GM23338 (cell line): ENCODE measurements around the gene MIAT. TPM values are rescaled to one million over a fixed set of nuclear protein-coding genes. Genes with fewer than 3 reads are reported as not detected.

Experiments
- ATAC-seq: fragments of 200-7000 bp; cut with Tn5 transposase; 3 replicates; pipeline ENCODE4 v1.9.1; 2020
- DNase-seq: peaks from one replicate; pipeline ENCODE4 v3.0.0-alpha.2; 2015; ENCODE audit warnings: low spot score
- H2AFZ ChIP-seq: fragments of 200-600 bp; sonication (generic); 2 replicates; pipeline ENCODE4 v1.8.0; 2016; ENCODE audit warnings: antibody characterized with exemption, mild to moderate bottlenecking, moderate library complexity
- H3F3A ChIP-seq: fragments of 200-600 bp; sonication (generic); replicated peaks from 2 replicates; pipeline ENCODE4 v1.8.0; 2017; ENCODE audit warnings: antibody characterized with exemption, mixed run types, low read depth
- H3K27ac ChIP-seq: fragments of 200-600 bp; sonication (generic); 2 replicates; pipeline ENCODE4 v1.6.1; 2016; ENCODE audit warnings: low read depth
- H3K27me3 ChIP-seq: fragments of 200-600 bp; sonication (generic); 2 replicates; pipeline ENCODE4 v1.8.0; 2016; ENCODE audit warnings: mild to moderate bottlenecking, mixed run types, moderate library complexity; ENCODE audit not compliant: insufficient read depth
- H3K36me3 ChIP-seq: fragments of 200-600 bp; sonication (generic); 2 replicates; pipeline ENCODE4 v1.8.0; 2016; ENCODE audit warnings: mild to moderate bottlenecking; ENCODE audit not compliant: insufficient read depth
- H3K4me1 ChIP-seq: fragments of 200-600 bp; sonication (generic); 2 replicates; pipeline ENCODE4 v1.8.0; 2016; ENCODE audit warnings: mild to moderate bottlenecking, moderate library complexity; ENCODE audit not compliant: insufficient read depth
- H3K4me2 ChIP-seq: fragments of 200-600 bp; sonication (generic); 2 replicates; pipeline ENCODE4 v1.7.1; 2017; ENCODE audit warnings: mixed run types
- H3K4me3 ChIP-seq: fragments of 200-600 bp; sonication (generic); 2 replicates; pipeline ENCODE4 v1.6.1; 2016; ENCODE audit warnings: mixed run types
- H3K79me2 ChIP-seq: fragments of 200-600 bp; sonication (generic); replicated peaks from 2 replicates; pipeline ENCODE4 v1.8.0; 2017; ENCODE audit warnings: mild to moderate bottlenecking; ENCODE audit not compliant: insufficient read depth
- H3K9me2 ChIP-seq: fragments of 200-600 bp; sonication (generic); 2 replicates; pipeline ENCODE4 v1.8.0; 2017; ENCODE audit not compliant: insufficient read depth
- H4K20me1 ChIP-seq: fragments of 200-600 bp; sonication (generic); replicated peaks from 2 replicates; pipeline ENCODE4 v1.8.0; 2017; ENCODE audit warnings: mild to moderate bottlenecking; ENCODE audit not compliant: insufficient read depth
- H3K27ac Mint-ChIP-seq: 2 replicates; pipeline ENCODE4 v1.8.0; 2020; ENCODE audit warnings: inconsistent platforms, mild to moderate bottlenecking, moderate library complexity, mixed read lengths
- H3K27me3 Mint-ChIP-seq: 3 replicates; pipeline ENCODE4 v1.8.0; 2022; ENCODE audit warnings: low read depth, mild to moderate bottlenecking, moderate library complexity, mixed read lengths, inconsistent platforms; ENCODE audit not compliant: insufficient read depth, poor library complexity
- H3K36me3 Mint-ChIP-seq: 3 replicates; pipeline ENCODE4 v1.8.0; 2021; ENCODE audit warnings: low read depth, mild to moderate bottlenecking, inconsistent platforms, moderate library complexity, mixed read lengths
- H3K4me1 Mint-ChIP-seq: 3 replicates; pipeline ENCODE4 v1.8.0; 2020; ENCODE audit warnings: mild to moderate bottlenecking, inconsistent platforms, mixed read lengths
- H3K4me3 Mint-ChIP-seq: 3 replicates; pipeline ENCODE4 v1.8.0; 2021; ENCODE audit warnings: moderate library complexity, mild to moderate bottlenecking, inconsistent platforms, mixed read lengths
- H3K9me3 Mint-ChIP-seq: 3 replicates; pipeline ENCODE4 v1.8.0; 2020; ENCODE audit warnings: moderate library complexity, mild to moderate bottlenecking, inconsistent platforms, mixed read lengths
- EZH2 ChIP-seq: fragments of 200-600 bp; sonication (generic); IDR thresholded peaks from one replicate; pipeline ENCODE4 v1.8.0; 2017; ENCODE audit warnings: antibody characterized with exemption, mild to moderate bottlenecking, low read depth; ENCODE audit not compliant: unreplicated experiment
- JUNB ChIP-seq: IDR thresholded peaks from one replicate; pipeline ENCODE4 v1.6.1; 2016; ENCODE audit warnings: antibody characterized with exemption; ENCODE audit not compliant: unreplicated experiment
- NANOG ChIP-seq: IDR thresholded peaks from 2 replicates; pipeline ENCODE4 v1.6.1; 2016; ENCODE audit warnings: antibody characterized with exemption, borderline replicate concordance
- ZNF114 ChIP-seq: fragments of 250-450 bp; sonication (Bioruptor Pico); IDR thresholded peaks from 2 replicates; pipeline ENCODE4 v1.5.0; 2020; ENCODE audit warnings: mild to moderate bottlenecking, moderate library complexity
- ZNF331 ChIP-seq: fragments of 250-450 bp; sonication (Bioruptor Pico); IDR thresholded peaks from 2 replicates; pipeline ENCODE4 v1.5.0; 2020; ENCODE audit warnings: low read depth, mild to moderate bottlenecking, moderate library complexity
- polyA plus RNA-seq: library from polyadenylated mRNA; unstranded; fragments of >200 nt; fragmentation: Nextera tagmentation; extraction: Ambion mirVana; gene quantifications from 2 replicates; pipeline ENCODE4 v1.2.1, GENCODE V29; 2016
- total RNA-seq: library from RNA; depleted of rRNA; stranded (reverse); fragments of >200 nt; shearing (Covaris generic); gene quantifications from 2 replicates; pipeline ENCODE4 v1.2.3, GENCODE V29; 2014
- TF ChIP-seq, protein P1 (sequence below): fragments of 250-450 bp; sonication (Bioruptor Pico); IDR thresholded peaks from 2 replicates; pipeline ENCODE4 v1.5.0; 2020; ENCODE audit warnings: mild to moderate bottlenecking, moderate library complexity
- TF ChIP-seq, protein P2 (sequence below), 2 experiments: fragments of 200-600 bp in 1 of 2; sonication (generic) in 1 of 2; conservative IDR thresholded peaks; 2 replicates each; pipeline versions ENCODE4 v1.5.1 to v1.6.1; 2016 to 2017; ENCODE audit warnings: antibody characterized with exemption in 2 of 2, low read depth in 2 of 2, mild to moderate bottlenecking in 2 of 2, moderate library complexity in 1 of 2

The MIAT gene
- total and polyA plus RNA-seq, 2 experiments from 2014 or later, result 10.0 to 63.6 TPM

DNA sequence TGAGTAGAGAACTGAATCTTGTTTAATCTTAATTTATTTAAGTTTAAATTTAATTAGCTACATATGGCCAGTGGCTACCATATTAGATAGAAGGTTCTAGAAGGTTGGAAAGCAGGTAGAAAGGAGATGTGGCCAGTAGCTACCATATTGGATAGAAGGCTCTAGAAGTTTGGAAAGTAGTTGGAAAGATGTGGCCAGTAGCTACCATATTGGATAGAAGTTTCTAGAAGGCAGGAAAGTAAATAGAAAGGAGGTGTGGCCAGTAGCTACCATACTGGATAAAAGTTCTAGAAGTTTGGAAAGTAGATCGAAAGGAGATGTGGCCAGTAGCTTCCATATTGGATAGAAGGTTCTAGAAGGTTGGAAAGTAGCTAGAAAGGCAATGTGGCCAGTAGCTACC is 33.4 kb upstream of the MIAT start (continued):
- TF ChIP-seq, protein P1, sequence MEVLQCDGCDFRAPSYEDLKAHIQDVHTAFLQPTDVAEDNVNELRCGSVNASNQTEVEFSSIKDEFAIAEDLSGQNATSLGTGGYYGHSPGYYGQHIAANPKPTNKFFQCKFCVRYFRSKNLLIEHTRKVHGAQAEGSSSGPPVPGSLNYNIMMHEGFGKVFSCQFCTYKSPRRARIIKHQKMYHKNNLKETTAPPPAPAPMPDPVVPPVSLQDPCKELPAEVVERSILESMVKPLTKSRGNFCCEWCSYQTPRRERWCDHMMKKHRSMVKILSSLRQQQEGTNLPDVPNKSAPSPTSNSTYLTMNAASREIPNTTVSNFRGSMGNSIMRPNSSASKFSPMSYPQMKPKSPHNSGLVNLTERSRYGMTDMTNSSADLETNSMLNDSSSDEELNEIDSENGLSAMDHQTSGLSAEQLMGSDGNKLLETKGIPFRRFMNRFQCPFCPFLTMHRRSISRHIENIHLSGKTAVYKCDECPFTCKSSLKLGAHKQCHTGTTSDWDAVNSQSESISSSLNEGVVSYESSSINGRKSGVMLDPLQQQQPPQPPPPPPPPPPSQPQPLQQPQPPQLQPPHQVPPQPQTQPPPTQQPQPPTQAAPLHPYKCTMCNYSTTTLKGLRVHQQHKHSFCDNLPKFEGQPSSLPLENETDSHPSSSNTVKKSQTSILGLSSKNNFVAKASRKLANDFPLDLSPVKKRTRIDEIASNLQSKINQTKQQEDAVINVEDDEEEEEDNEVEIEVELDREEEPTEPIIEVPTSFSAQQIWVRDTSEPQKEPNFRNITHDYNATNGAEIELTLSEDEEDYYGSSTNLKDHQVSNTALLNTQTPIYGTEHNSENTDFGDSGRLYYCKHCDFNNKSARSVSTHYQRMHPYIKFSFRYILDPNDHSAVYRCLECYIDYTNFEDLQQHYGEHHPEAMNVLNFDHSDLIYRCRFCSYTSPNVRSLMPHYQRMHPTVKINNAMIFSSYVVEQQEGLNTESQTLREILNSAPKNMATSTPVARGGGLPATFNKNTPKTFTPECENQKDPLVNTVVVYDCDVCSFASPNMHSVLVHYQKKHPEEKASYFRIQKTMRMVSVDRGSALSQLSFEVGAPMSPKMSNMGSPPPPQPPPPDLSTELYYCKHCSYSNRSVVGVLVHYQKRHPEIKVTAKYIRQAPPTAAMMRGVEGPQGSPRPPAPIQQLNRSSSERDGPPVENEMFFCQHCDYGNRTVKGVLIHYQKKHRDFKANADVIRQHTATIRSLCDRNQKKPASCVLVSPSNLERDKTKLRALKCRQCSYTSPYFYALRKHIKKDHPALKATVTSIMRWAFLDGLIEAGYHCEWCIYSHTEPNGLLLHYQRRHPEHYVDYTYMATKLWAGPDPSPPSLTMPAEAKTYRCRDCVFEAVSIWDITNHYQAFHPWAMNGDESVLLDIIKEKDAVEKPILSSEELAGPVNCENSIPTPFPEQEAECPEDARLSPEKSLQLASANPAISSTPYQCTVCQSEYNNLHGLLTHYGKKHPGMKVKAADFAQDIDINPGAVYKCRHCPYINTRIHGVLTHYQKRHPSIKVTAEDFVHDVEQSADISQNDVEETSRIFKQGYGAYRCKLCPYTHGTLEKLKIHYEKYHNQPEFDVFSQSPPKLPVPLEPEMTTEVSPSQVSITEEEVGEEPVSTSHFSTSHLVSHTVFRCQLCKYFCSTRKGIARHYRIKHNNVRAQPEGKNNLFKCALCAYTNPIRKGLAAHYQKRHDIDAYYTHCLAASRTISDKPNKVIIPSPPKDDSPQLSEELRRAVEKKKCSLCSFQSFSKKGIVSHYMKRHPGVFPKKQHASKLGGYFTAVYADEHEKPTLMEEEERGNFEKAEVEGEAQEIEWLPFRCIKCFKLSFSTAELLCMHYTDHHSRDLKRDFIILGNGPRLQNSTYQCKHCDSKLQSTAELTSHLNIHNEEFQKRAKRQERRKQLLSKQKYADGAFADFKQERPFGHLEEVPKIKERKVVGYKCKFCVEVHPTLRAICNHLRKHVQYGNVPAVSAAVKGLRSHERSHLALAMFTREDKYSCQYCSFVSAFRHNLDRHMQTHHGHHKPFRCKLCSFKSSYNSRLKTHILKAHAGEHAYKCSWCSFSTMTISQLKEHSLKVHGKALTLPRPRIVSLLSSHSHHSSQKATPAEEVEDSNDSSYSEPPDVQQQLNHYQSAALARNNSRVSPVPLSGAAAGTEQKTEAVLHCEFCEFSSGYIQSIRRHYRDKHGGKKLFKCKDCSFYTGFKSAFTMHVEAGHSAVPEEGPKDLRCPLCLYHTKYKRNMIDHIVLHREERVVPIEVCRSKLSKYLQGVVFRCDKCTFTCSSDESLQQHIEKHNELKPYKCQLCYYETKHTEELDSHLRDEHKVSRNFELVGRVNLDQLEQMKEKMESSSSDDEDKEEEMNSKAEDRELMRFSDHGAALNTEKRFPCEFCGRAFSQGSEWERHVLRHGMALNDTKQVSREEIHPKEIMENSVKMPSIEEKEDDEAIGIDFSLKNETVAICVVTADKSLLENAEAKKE (CRISPR knock-in tag), result no peak

DNA sequence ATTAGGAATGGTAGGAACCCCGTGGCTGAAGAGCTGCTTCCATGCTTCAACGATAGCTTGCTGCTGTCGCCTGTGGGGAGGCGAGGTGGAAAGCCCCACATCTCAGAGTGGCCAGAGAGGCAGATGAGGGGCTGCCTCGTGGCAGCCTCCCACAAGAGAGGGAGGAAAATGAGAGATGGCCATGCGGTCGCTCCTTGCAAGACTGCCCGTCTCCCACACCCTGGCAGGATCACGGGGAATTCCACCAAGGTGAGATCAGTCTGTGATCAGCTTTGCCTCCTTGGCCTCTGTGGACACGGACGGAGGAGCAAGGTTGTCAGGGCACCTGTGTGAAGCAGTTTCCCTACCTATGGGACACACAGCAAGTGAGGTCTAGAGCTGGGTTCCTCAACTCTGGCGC is 32.6 kb upstream of the MIAT start:
- TF ChIP-seq ZNF331 (CRISPR knock-in tag) (no peak), NANOG (no peak), JUNB (no peak), EZH2 (no peak), ZNF114 (CRISPR knock-in tag) (no peak)
- TF ChIP-seq, protein P2, sequence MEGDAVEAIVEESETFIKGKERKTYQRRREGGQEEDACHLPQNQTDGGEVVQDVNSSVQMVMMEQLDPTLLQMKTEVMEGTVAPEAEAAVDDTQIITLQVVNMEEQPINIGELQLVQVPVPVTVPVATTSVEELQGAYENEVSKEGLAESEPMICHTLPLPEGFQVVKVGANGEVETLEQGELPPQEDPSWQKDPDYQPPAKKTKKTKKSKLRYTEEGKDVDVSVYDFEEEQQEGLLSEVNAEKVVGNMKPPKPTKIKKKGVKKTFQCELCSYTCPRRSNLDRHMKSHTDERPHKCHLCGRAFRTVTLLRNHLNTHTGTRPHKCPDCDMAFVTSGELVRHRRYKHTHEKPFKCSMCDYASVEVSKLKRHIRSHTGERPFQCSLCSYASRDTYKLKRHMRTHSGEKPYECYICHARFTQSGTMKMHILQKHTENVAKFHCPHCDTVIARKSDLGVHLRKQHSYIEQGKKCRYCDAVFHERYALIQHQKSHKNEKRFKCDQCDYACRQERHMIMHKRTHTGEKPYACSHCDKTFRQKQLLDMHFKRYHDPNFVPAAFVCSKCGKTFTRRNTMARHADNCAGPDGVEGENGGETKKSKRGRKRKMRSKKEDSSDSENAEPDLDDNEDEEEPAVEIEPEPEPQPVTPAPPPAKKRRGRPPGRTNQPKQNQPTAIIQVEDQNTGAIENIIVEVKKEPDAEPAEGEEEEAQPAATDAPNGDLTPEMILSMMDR (conservative IDR thresholded peaks at IDR 0.05; ENCODE audit: low read depth in 2 of 2), result no peak
- peaks cover 7% of the 10 kb centered on the region; the same call in 2 of the 3 replicates for H3K4me1 Mint-ChIP-seq
- Histone ChIP-seq H3K4me3 (no peak overlapping the region), H3K4me2 (no peak overlapping the region), H3K4me1 (no peaks in the 10 kb centered on the region; the same call in 1 of the 2 replicates), H3K27ac (no peak overlapping the region), H3F3A (0 out of 2 replicates have a peak, but pooled peaks cover 4% of the 10 kb centered on the region), H3K36me3 (no peaks in the 10 kb centered on the region; the same call in 1 of the 2 replicates), H3K9me2 (no peaks in the 10 kb centered on the region), H4K20me1 (no peaks in the 10 kb centered on the region), H3K79me2 (no peaks in the 10 kb centered on the region), H3K27me3 (no peaks in the 10 kb centered on the region), H2AFZ (no peak overlapping the region)
- DNase-seq, result no peak
- H3K4me3 Mint-ChIP-seq, result no peak overlapping the region
- no peak for ATAC-seq
- H3K36me3 Mint-ChIP-seq, result no peaks in the 10 kb centered on the region; the same call in 2 of the 3 replicates
- H3K27ac Mint-ChIP-seq, result no peak overlapping the region
- no peaks in the 10 kb centered on the region; the same call in 2 of the 3 replicates for H3K9me3 Mint-ChIP-seq
- H3K27me3 Mint-ChIP-seq, result peaks cover 6% of the 10 kb centered on the region
